GM12891 (cell line): ENCODE measurements around the gene DARS1.
"Not testable (repeated sequence)": the region's sequence is repeated elsewhere in the genome, so short reads cannot be mapped to it uniquely, and the experiment has no call there.

Experiments used
- DNase-seq: peaks from one replicate; pipeline ENCODE4 v3.0.0; 2011; ENCODE audit warnings: low spot score; ENCODE audit not compliant: insufficient read length
- FAIRE-seq: peaks from 2 replicates; lab custom pipeline; 2011; peaks lifted over from hg19 to GRCh38; lab: Jason Lieb, UNC
- PAX5 ChIP-seq: IDR thresholded peaks from 2 replicates; pipeline ENCODE4 v1.6.1; 2011; ENCODE audit warnings: low read length, moderate library complexity, mild to moderate bottlenecking; ENCODE audit not compliant: insufficient read depth, severe bottlenecking
- POLR2A ChIP-seq: IDR thresholded peaks from 2 replicates; pipeline ENCODE4 v1.6.1; 2011; ENCODE audit warnings: low read depth, low read length, control low read depth
- POLR2AphosphoS5 ChIP-seq: IDR thresholded peaks from 2 replicates; pipeline ENCODE4 v1.6.1; 2011; ENCODE audit warnings: low read depth, low read length, control low read depth
- POU2F2 ChIP-seq: IDR thresholded peaks from 2 replicates; pipeline ENCODE4 v1.6.1; 2011; ENCODE audit warnings: low read depth, mild to moderate bottlenecking, control low read depth, low read length, moderate library complexity
- SPI1 ChIP-seq: IDR thresholded peaks from 2 replicates; pipeline ENCODE4 v1.6.1; 2011; ENCODE audit warnings: low read depth, low read length, control low read depth
- TAF1 ChIP-seq: IDR thresholded peaks from 2 replicates; pipeline ENCODE4 v1.6.1; 2011; ENCODE audit warnings: low read depth, low read length, control low read depth

The DARS1 gene

GRCh38 chr2:135963841-135964240, 21.6 kb downstream of the DARS1 start:
- no peak for DNase-seq

GRCh38 chr2:135962366-135963123, 22.9 kb downstream of the DARS1 start:
- DNase-seq (no peak), FAIRE-seq (peak; percentile 84)
- no peak for TF ChIP-seq SPI1

More at GRCh38 chr2:135963841-135964240, 21.6 kb downstream of the DARS1 start:
- TF ChIP-seq POLR2A: no peak
- no peak for TF ChIP-seq SPI1
- no peak for TF ChIP-seq PAX5
- no peak for TF ChIP-seq POLR2AphosphoS5
- TF ChIP-seq TAF1: no peak
- TF ChIP-seq POU2F2: no peak
- no peak for FAIRE-seq

DNA sequence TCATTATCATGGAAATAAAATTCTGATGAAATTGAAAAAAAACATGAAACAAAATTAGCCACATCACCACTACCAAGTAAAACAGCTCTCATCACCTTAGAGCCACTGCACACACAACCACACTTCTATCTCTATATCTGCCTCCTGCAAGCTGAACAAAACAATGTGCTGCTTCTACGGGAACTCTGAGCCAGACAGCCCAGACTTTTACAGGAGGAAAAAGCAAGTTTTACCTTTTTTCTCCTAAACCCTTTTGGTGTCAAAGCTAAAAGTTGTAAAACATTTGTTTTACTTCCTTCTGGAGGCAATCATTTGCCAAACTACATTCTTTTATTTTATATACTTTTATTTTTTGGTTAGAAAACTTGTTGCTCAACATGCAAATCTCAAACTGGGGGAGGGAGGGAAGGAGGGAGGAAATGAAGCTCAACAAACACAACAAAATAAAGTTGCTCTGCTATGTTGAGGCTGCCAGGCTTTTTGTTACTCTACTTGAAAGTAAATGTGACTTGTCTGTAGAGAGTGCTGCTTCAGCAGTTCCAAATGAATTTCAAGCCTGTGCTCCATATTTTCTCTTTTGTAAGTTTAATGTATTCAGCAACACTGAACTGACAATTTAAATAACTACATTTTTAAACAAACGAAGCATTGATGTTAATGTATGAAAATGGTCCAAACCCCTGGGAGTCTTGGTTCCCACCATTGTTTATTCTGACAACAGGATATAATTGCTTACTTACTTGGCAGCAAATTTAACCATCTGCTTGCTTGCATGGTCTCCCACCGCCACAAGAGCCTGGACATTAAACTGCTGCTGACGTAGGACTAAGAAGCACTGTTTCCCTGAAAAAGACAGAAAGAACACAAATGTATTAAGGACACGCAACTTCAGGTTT, 24.5 kb downstream of the DARS1 start:
- peak; percentile 38 for FAIRE-seq
- no peak for TF ChIP-seq TAF1
- no peak for TF ChIP-seq POU2F2
- TF ChIP-seq POLR2AphosphoS5: no peak
- TF ChIP-seq POLR2A: no peak
- no peak for TF ChIP-seq PAX5
- no peak for TF ChIP-seq SPI1
- no peak for DNase-seq

- DNase-seq: no peak
- TF ChIP-seq POLR2AphosphoS5 (no peak), TAF1 (no peak), POU2F2 (no peak), POLR2A (no peak), SPI1 (no peak), PAX5 (no peak)
- FAIRE-seq: no peak
Observed at GRCh38 chr2:135960150-135960549, 25.3 kb downstream of the DARS1 start.

DNA sequence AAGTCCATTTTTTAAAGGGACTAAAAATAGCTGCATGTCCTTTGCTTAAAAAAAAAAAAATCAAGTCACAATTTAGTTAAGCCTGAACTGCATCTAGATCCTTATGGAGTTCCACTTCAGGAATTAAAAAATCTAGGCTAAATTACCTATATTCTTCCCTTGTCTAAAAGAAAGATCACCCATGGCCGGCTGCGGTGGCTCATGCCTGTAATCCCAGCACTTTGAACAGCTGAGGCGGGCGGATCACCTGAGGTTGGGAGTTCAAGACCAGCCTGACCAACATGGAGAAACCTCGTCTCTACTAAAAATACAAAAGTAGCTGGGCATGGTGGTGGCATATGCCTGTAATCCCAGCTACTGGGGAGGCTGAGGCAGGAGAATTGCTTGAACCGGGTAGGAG, 26.5 kb downstream of the DARS1 start:
- FAIRE-seq, DNase-seq: not testable (repeated sequence)

GRCh38 chr2:135954020-135954601, 31.3 kb downstream of the DARS1 start:
- FAIRE-seq (no peak), DNase-seq (no peak)
- TF ChIP-seq POLR2AphosphoS5: no peak
- no peak for TF ChIP-seq POU2F2
- TF ChIP-seq TAF1: no peak
- no peak for TF ChIP-seq PAX5
- no peak for TF ChIP-seq POLR2A
- no peak for TF ChIP-seq SPI1

GRCh38 chr2:135952891-135953290, 32.5 kb downstream of the DARS1 start:
- no peak for DNase-seq
- TF ChIP-seq SPI1 (no peak), PAX5 (no peak), POLR2A (no peak), POU2F2 (no peak), POLR2AphosphoS5 (no peak), TAF1 (no peak)
- FAIRE-seq: no peak

DNA sequence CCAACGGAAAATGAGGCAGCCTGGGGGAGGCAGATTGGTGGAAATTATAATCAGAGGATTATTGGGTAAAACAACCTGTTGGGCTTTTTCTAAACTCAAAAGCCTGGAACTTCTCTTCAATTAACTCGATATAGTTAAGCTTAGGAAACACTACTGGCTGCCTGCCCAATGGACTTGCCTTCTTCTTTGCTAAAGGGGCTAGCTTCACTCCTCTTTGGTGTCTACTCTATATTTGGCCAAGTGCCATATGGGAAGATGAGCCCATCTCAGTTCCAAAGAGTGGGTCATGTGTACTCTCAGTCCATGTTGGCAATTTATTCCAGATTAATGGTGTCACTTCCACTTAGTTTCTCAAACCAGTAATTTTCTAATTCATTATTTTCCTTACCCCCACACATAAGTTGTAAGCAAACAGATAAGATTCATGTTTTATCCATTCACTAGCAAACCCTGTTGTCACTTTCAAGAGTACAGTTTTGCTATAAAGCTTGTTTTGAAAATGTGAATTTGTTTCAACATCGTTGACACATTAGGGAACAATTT, 34.3 kb downstream of the DARS1 start:
- DNase-seq: no peak
- no peak for FAIRE-seq
- TF ChIP-seq POLR2AphosphoS5 (no peak), POLR2A (no peak), POU2F2 (no peak), TAF1 (no peak), PAX5 (no peak), SPI1 (no peak)

DNA sequence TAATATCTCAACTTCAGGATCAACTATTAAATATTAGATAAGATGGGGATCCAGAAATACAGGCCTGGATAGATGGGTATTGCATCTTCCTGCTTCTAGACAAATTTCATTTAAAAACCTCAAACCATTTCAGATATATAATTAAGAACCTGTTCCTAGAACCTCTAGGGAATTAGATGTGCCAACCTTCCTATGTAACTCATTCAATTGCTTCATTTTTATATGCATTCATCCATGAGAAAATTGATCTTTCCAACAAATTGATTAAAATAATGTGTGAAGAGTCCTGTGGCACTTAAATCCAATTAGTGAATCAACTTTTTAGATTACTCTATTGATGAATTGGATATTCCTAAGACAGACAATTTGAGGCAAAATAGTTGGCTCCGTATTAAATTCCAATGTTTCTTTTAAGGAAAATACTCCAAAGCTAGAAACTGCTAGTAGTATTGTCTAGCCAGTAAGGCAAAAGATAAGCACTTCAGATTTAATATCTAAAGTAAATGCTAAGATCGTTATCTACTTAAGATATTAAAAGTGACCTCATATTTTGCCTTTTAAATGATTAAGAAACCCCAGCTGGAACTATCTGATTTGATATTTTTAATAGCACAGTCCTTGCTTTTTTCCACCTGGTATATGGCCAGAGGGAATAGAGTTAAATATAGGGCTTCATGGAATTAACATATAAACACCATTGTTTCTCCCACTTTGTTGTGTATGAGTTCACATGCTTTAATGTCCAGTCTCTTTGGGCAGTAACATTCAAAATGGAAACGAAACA, 35.8 kb downstream of the DARS1 start:
- FAIRE-seq (no peak), DNase-seq (no peak)
- no peak for TF ChIP-seq POLR2AphosphoS5
- TF ChIP-seq TAF1: no peak
- no peak for TF ChIP-seq POU2F2
- TF ChIP-seq PAX5: no peak
- TF ChIP-seq SPI1: no peak
